IPS-18a (cell line): ENCODE measurements around the gene UBASH3A.

ENCODE experiments used
- H3K27ac ChIP-seq: one replicate; pipeline ENCODE4 v1.5.1; 2013; ENCODE audit warnings: low read length
- H3K27me3 ChIP-seq: one replicate; pipeline ENCODE4 v1.6.1; 2013; ENCODE audit warnings: mild to moderate bottlenecking, low read length; ENCODE audit not compliant: control insufficient read depth, insufficient read depth
- H3K36me3 ChIP-seq: one replicate; pipeline ENCODE4 v1.6.1; 2013; ENCODE audit warnings: low read depth, low read length; ENCODE audit not compliant: control insufficient read depth
- H3K4me1 ChIP-seq: one replicate; pipeline ENCODE4 v1.6.1; 2013; ENCODE audit warnings: low read depth, low read length; ENCODE audit not compliant: control insufficient read depth
- H3K4me3 ChIP-seq: one replicate; pipeline ENCODE4 v1.5.1; 2013; ENCODE audit warnings: low read length
- H3K9ac ChIP-seq: one replicate; pipeline ENCODE4 v1.6.1; 2013; ENCODE audit warnings: mild to moderate bottlenecking, low read length, moderate library complexity
- H3K9me3 ChIP-seq: one replicate; pipeline ENCODE4 v1.6.1; 2013; ENCODE audit warnings: low read depth, low read length; ENCODE audit not compliant: control insufficient read depth

The UBASH3A gene

GRCh38 chr21:42364304-42364865 is 39.3 kb upstream of the UBASH3A start:
- Histone ChIP-seq H3K4me1 (no peaks in the 10 kb centered on the region), H3K9me3 (no peaks in the 10 kb centered on the region), H3K4me3 (no peak overlapping the region), H3K27me3 (no peaks in the 10 kb centered on the region), H3K9ac (no peak overlapping the region), H3K36me3 (no peaks in the 10 kb centered on the region), H3K27ac (no peak overlapping the region)

- no peaks in the 10 kb centered on the region for H3K36me3 ChIP-seq
- no peak overlapping the region for H3K9ac ChIP-seq
- no peak overlapping the region for H3K4me3 ChIP-seq
- no peak overlapping the region for H3K27ac ChIP-seq
- H3K27me3 ChIP-seq: no peaks in the 10 kb centered on the region
- H3K9me3 ChIP-seq: no peaks in the 10 kb centered on the region
- H3K4me1 ChIP-seq: no peaks in the 10 kb centered on the region
These were observed 37.9 kb upstream of the UBASH3A start for GRCh38 chr21:42365770-42366169.

GRCh38 chr21:42366292-42367010 is 37.3 kb upstream of the UBASH3A start, which contains the start of gene TFF1:
TSS of gene TFF1 (minus strand) at chr21:42366535. CDS start at chr21:42366495, 40 bp downstream.
- Histone ChIP-seq H3K9ac (no peak within 1 kb of the TSS), H3K36me3 (no peaks in the 10 kb centered on the region), H3K27ac (no peak within 1 kb of the TSS), H3K27me3 (no peaks in the 10 kb centered on the region), H3K4me3 (no peak within 1 kb of the TSS), H3K4me1 (no peaks in the 10 kb centered on the region), H3K9me3 (no peaks in the 10 kb centered on the region)

GRCh38 chr21:42367367-42368165 is 36.1 kb upstream of the UBASH3A start:
- Histone ChIP-seq H3K27me3 (no peaks in the 10 kb centered on the region), H3K36me3 (no peaks in the 10 kb centered on the region), H3K9ac (no peak overlapping the region), H3K4me1 (no peaks in the 10 kb centered on the region), H3K9me3 (no peaks in the 10 kb centered on the region), H3K4me3 (no peak overlapping the region), H3K27ac (no peak overlapping the region)

GRCh38 chr21:42369821-42370220 is 33.9 kb upstream of the UBASH3A start:
- no peak overlapping the region for H3K9ac ChIP-seq
- H3K9me3 ChIP-seq: no peaks in the 10 kb centered on the region
- no peaks in the 10 kb centered on the region for H3K36me3 ChIP-seq
- no peak overlapping the region for H3K27ac ChIP-seq
- H3K4me3 ChIP-seq: no peak overlapping the region
- H3K4me1 ChIP-seq: peaks cover 6% of the 10 kb centered on the region
- H3K27me3 ChIP-seq: peaks cover 10% of the 10 kb centered on the region

- H3K9ac ChIP-seq: no peak overlapping the region
These were observed 32.6 kb upstream of the UBASH3A start for GRCh38 chr21:42370894-42371654.

GRCh38 chr21:42373196-42373907 is 30.4 kb upstream of the UBASH3A start:
- Histone ChIP-seq H3K9ac (no peak overlapping the region), H3K9me3 (no peaks in the 10 kb centered on the region), H3K27me3 (peaks cover 23% of the 10 kb centered on the region), H3K27ac (no peak overlapping the region), H3K4me1 (peaks cover 6% of the 10 kb centered on the region), H3K36me3 (no peaks in the 10 kb centered on the region), H3K4me3 (no peak overlapping the region)

More at GRCh38 chr21:42370894-42371654, 32.6 kb upstream of the UBASH3A start:
- Histone ChIP-seq H3K36me3 (no peaks in the 10 kb centered on the region), H3K4me3 (no peak overlapping the region), H3K4me1 (peaks cover 6% of the 10 kb centered on the region), H3K27me3 (peaks cover 20% of the 10 kb centered on the region), H3K27ac (no peak overlapping the region), H3K9me3 (no peaks in the 10 kb centered on the region)

GRCh38 chr21:42373908-42374455 is 29.7 kb upstream of the UBASH3A start:
- Histone ChIP-seq H3K9ac (no peak overlapping the region), H3K27me3 (peaks cover 23% of the 10 kb centered on the region), H3K36me3 (no peaks in the 10 kb centered on the region), H3K9me3 (no peaks in the 10 kb centered on the region), H3K4me1 (peaks cover 6% of the 10 kb centered on the region), H3K4me3 (no peak overlapping the region), H3K27ac (no peak overlapping the region)

GRCh38 chr21:42374457-42374856 is 29.2 kb upstream of the UBASH3A start:
- Histone ChIP-seq H3K9me3 (no peaks in the 10 kb centered on the region), H3K4me1 (peaks cover 6% of the 10 kb centered on the region), H3K27me3 (peaks cover 23% of the 10 kb centered on the region), H3K27ac (no peak overlapping the region), H3K4me3 (no peak overlapping the region), H3K36me3 (no peaks in the 10 kb centered on the region), H3K9ac (no peak overlapping the region)

- H3K27ac ChIP-seq: no peak overlapping the region
- no peak overlapping the region for H3K9ac ChIP-seq
- H3K4me3 ChIP-seq: no peak overlapping the region
- H3K36me3 ChIP-seq: no peaks in the 10 kb centered on the region
- peaks cover 6% of the 10 kb centered on the region for H3K4me1 ChIP-seq
- H3K9me3 ChIP-seq: no peaks in the 10 kb centered on the region
- H3K27me3 ChIP-seq: peaks cover 23% of the 10 kb centered on the region
These were observed 28.7 kb upstream of the UBASH3A start for GRCh38 chr21:42374864-42375499.
